Heart left ventricle (tissue), 16 donors: ENCODE data around the gene FGF9. TPM values are rescaled to one million over a fixed set of nuclear protein-coding genes. Genes with fewer than 3 reads are reported as not detected.

Source experiments
- ATAC-seq, 4 donors: fragments of 200-7000 bp; cut with Tn5 transposase; one replicate each; pipeline ENCODE4 v1.9.1; 2020 to 2022; ENCODE audit warnings: moderate library complexity in 4 of 4, mild to moderate bottlenecking in 3 of 4, moderate number of reproducible peaks in 1 of 4
- DNase-seq, 5 donors: peaks; one replicate each; pipeline ENCODE4 v3.0.0-alpha.2; 2020
- H3K27ac ChIP-seq, 12 donors: fragments of 200-600 bp; sonication (generic) in 4 of 12; one replicate each; pipeline versions ENCODE4 v1.5.0 to v1.8.0; 2016 to 2022; ENCODE audit warnings: mild to moderate bottlenecking in 2 of 12
- H3K27me3 ChIP-seq, 9 donors: fragments of 200-600 bp; sonication (generic) in 2 of 9; one replicate each; pipeline versions ENCODE4 v1.5.1 to v1.8.0; 2016 to 2022; ENCODE audit warnings: mild to moderate bottlenecking in 3 of 9
- H3K36me3 ChIP-seq, 9 donors: fragments of 200-600 bp; sonication (generic) in 2 of 9; one replicate each; pipeline versions ENCODE4 v1.5.0 to v1.8.0; 2018 to 2022; ENCODE audit warnings: mild to moderate bottlenecking in 2 of 9
- H3K4me1 ChIP-seq, 12 donors: fragments of 200-600 bp; sonication (generic) in 4 of 12; one replicate each; pipeline versions ENCODE4 v1.5.0 to v1.8.0; 2016 to 2022; ENCODE audit warnings: mild to moderate bottlenecking in 3 of 12
- H3K4me3 ChIP-seq, 12 donors: fragments of 200-600 bp; sonication (generic) in 4 of 12; one replicate each; pipeline versions ENCODE4 v1.5.0 to v1.8.0; 2017 to 2022; ENCODE audit warnings: mild to moderate bottlenecking in 9 of 12, moderate library complexity in 4 of 12
- H3K9me3 ChIP-seq, 12 donors: fragments of 200-600 bp; sonication (generic) in 4 of 12; one replicate each; pipeline versions ENCODE4 v1.5.0 to v1.8.0; 2016 to 2022; ENCODE audit warnings: mild to moderate bottlenecking in 1 of 12
- CTCF ChIP-seq, 12 donors: fragments of 200-600 bp; sonication (generic) in 4 of 12; IDR thresholded peaks; one replicate each; pipeline versions ENCODE4 v1.5.0 to v1.8.0; 2018 to 2022; ENCODE audit warnings: antibody characterized with exemption in 12 of 12, mild to moderate bottlenecking in 5 of 12
- POLR2A ChIP-seq, 2 donors: fragments of 450-650 bp; IDR thresholded peaks; one replicate each; pipeline ENCODE4 v1.6.1; 2017; ENCODE audit warnings: antibody characterized with exemption in 2 of 2, mild to moderate bottlenecking in 2 of 2, moderate library complexity in 2 of 2
- WGBS, 4 donors: extraction: QIAGEN DNeasy Blood & Tissue Kit in 2 of 4; methylation state at CpG; one replicate each; pipeline versions ENCODE4 v1.1.5 to v1.1.7; 2013 to 2018; 5-methylcytosine and 5-hydroxymethylcytosine counted together
- intact Hi-C, 10 donors: fragments of 100-400 bp; cut with DNase I; formaldehyde crosslinking; loops; one replicate each; pipeline versions ENCODE4 v1.11.1 to v1.14.2; 2022
- polyA plus RNA-seq, 2 donors: library from polyadenylated mRNA; stranded (reverse); fragments of 200-250 nt; gene quantifications; one replicate each; pipeline ENCODE4 v1.2.3, GENCODE V29; 2013
- total RNA-seq, 9 donors: library from RNA; depleted of rRNA in 2 of 9; stranded (reverse); fragments of >200 nt in 2 of 9; fragmentation: NEBNext Ultra II Directional in 3 of 9; extraction: Animal tissue kit (Norgen Biotek cat#: 25700) in 3 of 9; gene quantifications; one replicate each; pipeline versions ENCODE4 v1.1.0 to v1.2.4, GENCODE V29; 2016 to 2023
- donor health status: ischemic (EF 13 %, LVEDD 7.1; RV severe dilation, severe dysfunction).
- donor health status: healthy with polysubstance abuse.
- donor health status: DM: no; HTN: yes; CAD: no.
- donor health status: DM: no; HTN: no; CAD: no.
- donor health status: ischemic (EF 25% LVEDD 6.9; RV normal size, moderate dysfunction).
- donor health status: ischemic (EF 25% LVEDD 5.7; RV mildly dilated, moderate dysfunction).
- donor health status: healthy.
- donor health status: DM: yes; HTN: yes; CAD: no.
- donor health status: ischemic (EF 35%, LVEDD 5.7; RV mildly dilated, moderate dysfunction).
- donor health status: nonischemic (EF 11% LVEDD 7.7; RV severe dilation, severe dysfunction).
- donor health status: DM: yes; HTN: yes; CAD: no.
- donor health status: PGD.
- donor health status: ischemic (EF 29% LVEDD 5.4; RV normal size, mild dysfunction).
- donor health status: nonischemic (EF 23%, LVEDD 6.1; RV moderate dilation, normal function).

FGF9 gene
- total and polyA plus RNA-seq, 11 donors: 1.7 to 12.5 (median 7.6) TPM

DNA sequence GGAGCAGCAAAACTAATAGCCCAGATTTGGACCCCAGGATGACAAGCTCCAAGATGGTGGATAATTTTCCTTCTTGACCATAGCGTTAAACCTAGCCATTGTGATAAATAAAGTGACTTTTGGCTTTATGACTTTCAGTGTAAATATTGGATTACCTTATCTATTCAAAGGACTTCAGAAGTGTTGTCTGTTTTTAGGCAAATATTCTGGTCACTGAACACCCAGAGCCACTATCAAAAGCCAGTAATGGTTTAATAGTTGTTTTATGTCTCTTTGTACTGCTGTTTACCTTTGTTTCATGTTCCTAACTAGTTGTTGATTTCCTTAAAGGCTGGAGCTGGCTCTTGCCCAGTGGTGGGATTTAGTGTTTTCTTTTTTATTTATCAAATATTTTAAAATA, 81.6 kb downstream of the FGF9 start:
- TF ChIP-seq POLR2A (IDR thresholded peaks at IDR 0.05) (no peak), CTCF (IDR thresholded peaks at IDR 0.05) (no peak)
- no peaks in the 10 kb centered on the region for H3K4me1 ChIP-seq
- no peak overlapping the region for H3K4me3 ChIP-seq
- DNase-seq (no peak), ATAC-seq (no peak)
- H3K36me3 ChIP-seq: no peaks in the 10 kb centered on the region
- H3K27me3 ChIP-seq: no peaks in the 10 kb centered on the region
- H3K27ac ChIP-seq: no peak overlapping the region
- WGBS, 4 donors: 81 to 88% (median 87%) methylated on average over 1 of the region's 1 CpG
- intact Hi-C loops: no loop called here
- H3K9me3 ChIP-seq: peaks cover 0 to 9% (median 0%) of the 10 kb centered on the region in 12 donors

DNA sequence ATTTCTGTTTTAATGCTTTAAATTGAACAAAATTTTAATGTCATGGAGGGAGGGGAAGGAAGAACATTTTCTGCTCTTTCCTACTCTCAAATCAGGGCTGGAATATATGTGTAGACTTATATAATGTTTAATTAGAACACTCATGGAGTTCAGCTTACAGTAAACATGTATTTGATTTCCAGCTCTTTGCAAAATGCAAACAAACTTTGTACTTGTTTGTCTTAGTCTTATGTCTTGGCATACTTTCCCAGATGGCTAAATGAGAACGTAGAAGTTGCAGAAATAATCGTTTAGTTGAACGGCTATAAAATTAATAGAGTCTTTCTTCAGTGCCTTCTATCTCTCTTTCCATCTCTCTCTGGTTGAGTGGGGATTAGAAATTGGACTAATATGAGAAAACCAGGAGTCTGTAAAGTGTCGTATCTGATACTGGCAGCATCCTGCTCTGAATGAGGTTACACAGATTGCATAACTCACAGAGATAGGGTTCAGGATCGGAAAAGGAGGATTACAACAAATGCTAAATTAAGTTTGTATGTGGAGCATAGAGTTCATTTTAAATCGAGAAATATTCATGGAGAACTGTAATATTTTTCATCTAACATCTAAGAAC, 82.3 kb downstream of the FGF9 start:
- no peak for DNase-seq
- Histone ChIP-seq H3K27me3 (no peaks in the 10 kb centered on the region), H3K36me3 (no peaks in the 10 kb centered on the region), H3K9me3 (peaks cover 0 to 9% (median 0%) of the 10 kb centered on the region in 12 donors), H3K27ac (no peak overlapping the region), H3K4me3 (no peak overlapping the region), H3K4me1 (no peaks in the 10 kb centered on the region)
- intact Hi-C loops: no loop called here
- TF ChIP-seq CTCF (IDR thresholded peaks at IDR 0.05): no peak
- no peak for TF ChIP-seq POLR2A (IDR thresholded peaks at IDR 0.05)
- 70 to 79% (median 74%) methylated on average over 6 of the region's 6 CpGs for WGBS, 4 donors
- ATAC-seq: no peak

Other genes starting within 250 kb of the FGF9 start
- gene ZDHHC20, start 211.8 kb upstream of the FGF9 start, total RNA-seq: 10 to 100 TPM; 14.1 to 36.4 (median 17.1) TPM
- 1 to 10 TPM; 6.2 to 9.9 TPM for gene ZDHHC20, start 211.8 kb upstream of the FGF9 start, polyA plus RNA-seq
- gene MICU2, start 66.9 kb upstream of the FGF9 start, total RNA-seq: 100 to 1,000 TPM in 2 of 9 donors, 10 to 100 TPM in 7; 50.4 to 144 (median 59.8) TPM
- 10 to 100 TPM; 50.4 to 68.1 TPM for gene MICU2, start 66.9 kb upstream of the FGF9 start, polyA plus RNA-seq